ENCODE results near the gene CCNY.

- no peak for TF ChIP-seq EZH2 (IDR thresholded peaks at IDR 0.05)
- TF ChIP-seq POLR2AphosphoS5 (IDR thresholded peaks at IDR 0.05; ENCODE audit: borderline replicate concordance, low read depth, low read length), result no peak
- no peak for TF ChIP-seq FOXP2 (optimal IDR thresholded peaks at IDR 0.05; ENCODE audit: control extremely low read depth, extremely low read length, insufficient read depth)
Measured at GRCh38 chr10:35378541-35379210, 42.4 kb downstream of the CCNY start.
